Liver (tissue), 9 donors: ENCODE measurements around the gene TCAP. TPM values are rescaled to one million over a fixed set of nuclear protein-coding genes. Genes with fewer than 3 reads are reported as not detected.

Source experiments
- DNase-seq: peaks from one replicate; pipeline ENCODE4 v3.0.0-alpha.2; 2017; ENCODE audit warnings: low spot score
- H3K27ac ChIP-seq, 2 donors: one replicate each; pipeline ENCODE4 v1.7.0; 2013; ENCODE audit warnings: inconsistent platforms in 2 of 2, low read length in 2 of 2, control low read depth in 1 of 2, low read depth in 1 of 2, mild to moderate bottlenecking in 1 of 2
- H3K27me3 ChIP-seq, 4 donors: one replicate each; pipeline versions ENCODE4 v1.6.1 to v1.7.0; 2013; ENCODE audit warnings: low read length in 3 of 4, inconsistent platforms in 1 of 4, mild to moderate bottlenecking in 1 of 4, moderate library complexity in 1 of 4; ENCODE audit not compliant: control insufficient read depth in 4 of 4, insufficient read depth in 4 of 4
- H3K36me3 ChIP-seq, 4 donors: one replicate each; pipeline versions ENCODE4 v1.6.1 to v1.7.0; 2013; ENCODE audit warnings: low read length in 3 of 4, mild to moderate bottlenecking in 3 of 4, low read depth in 1 of 4, moderate library complexity in 1 of 4; ENCODE audit not compliant: control insufficient read depth in 4 of 4, insufficient read depth in 3 of 4
- H3K4me1 ChIP-seq, 4 donors: one replicate each; pipeline versions ENCODE4 v1.6.1 to v1.7.0; 2013; ENCODE audit warnings: low read length in 3 of 4, mild to moderate bottlenecking in 3 of 4, moderate library complexity in 1 of 4; ENCODE audit not compliant: control insufficient read depth in 4 of 4, insufficient read depth in 4 of 4
- H3K4me3 ChIP-seq, 3 donors: one replicate each; pipeline versions ENCODE4 v1.6.1 to v1.7.0; 2013; ENCODE audit warnings: low read length in 3 of 3, control low read depth in 1 of 3, low read depth in 1 of 3, mild to moderate bottlenecking in 1 of 3
- H3K9ac ChIP-seq, 2 donors: one replicate each; pipeline ENCODE4 v1.7.0; 2013; ENCODE audit warnings: low read length in 2 of 2, mild to moderate bottlenecking in 2 of 2, moderate library complexity in 2 of 2, control low read depth in 1 of 2, low read depth in 1 of 2
- H3K9me3 ChIP-seq, 4 donors: one replicate each; pipeline versions ENCODE4 v1.6.1 to v1.7.0; 2013; ENCODE audit warnings: low read length in 3 of 4; ENCODE audit not compliant: control insufficient read depth in 4 of 4
- CTCF ChIP-seq: fragments of 150-350 bp; IDR thresholded peaks from 2 replicates; pipeline ENCODE4 v1.5.1; 2017; ENCODE audit warnings: improper control_type of control experiment, low read depth, low read length; ENCODE audit not compliant: missing input control
- EGR1 ChIP-seq, 2 donors: IDR thresholded peaks; 2 replicates each; pipeline ENCODE4 v1.6.1; 2016 to 2018; ENCODE audit warnings: antibody characterized with exemption in 2 of 2, low read depth in 2 of 2
- FOXA1 ChIP-seq: IDR thresholded peaks from 2 replicates; pipeline ENCODE4 v1.6.1; 2016; ENCODE audit warnings: antibody characterized with exemption
- FOXA2 ChIP-seq: IDR thresholded peaks from 2 replicates; pipeline ENCODE4 v1.6.1; 2016; ENCODE audit warnings: antibody characterized with exemption
- GABPA ChIP-seq, 2 donors: IDR thresholded peaks in 1 of 2; conservative IDR thresholded peaks in 1 of 2; 2 replicates each; pipeline ENCODE4 v1.6.1; 2016; ENCODE audit warnings: antibody characterized with exemption in 2 of 2, mild to moderate bottlenecking in 1 of 2, moderate library complexity in 1 of 2
- NR2F2 ChIP-seq: IDR thresholded peaks from 2 replicates; pipeline ENCODE4 v1.6.1; 2016; ENCODE audit warnings: antibody characterized with exemption
- RAD21 ChIP-seq, 2 donors: IDR thresholded peaks; 2 replicates each; pipeline ENCODE4 v1.6.1; 2016; ENCODE audit warnings: antibody characterized with exemption in 2 of 2, mild to moderate bottlenecking in 2 of 2
- RXRA ChIP-seq, 2 donors: IDR thresholded peaks; 2 replicates each; pipeline ENCODE4 v1.6.1; 2017 to 2018; ENCODE audit warnings: antibody characterized with exemption in 2 of 2, mild to moderate bottlenecking in 1 of 2
- SP1 ChIP-seq: IDR thresholded peaks from 2 replicates; pipeline ENCODE4 v1.6.1; 2018; ENCODE audit warnings: antibody characterized with exemption, mild to moderate bottlenecking
- TAF1 ChIP-seq: conservative IDR thresholded peaks from 2 replicates; pipeline ENCODE4 v1.6.1; 2016; ENCODE audit warnings: antibody characterized with exemption, mild to moderate bottlenecking
- YY1 ChIP-seq: IDR thresholded peaks from 2 replicates; pipeline ENCODE4 v1.6.1; 2016; ENCODE audit warnings: antibody characterized with exemption, mild to moderate bottlenecking
- WGBS: extraction: QIAGEN DNeasy Blood & Tissue Kit; methylation state at CpG from one replicate; pipeline ENCODE4 v1.1.7; 2013; 5-methylcytosine and 5-hydroxymethylcytosine counted together
- polyA plus RNA-seq, 2 donors: library from polyadenylated mRNA; stranded (reverse) in 1 of 2; unstranded in 1 of 2; fragments of 200-250 nt in 1 of 2; fragments of >200 nt in 1 of 2; fragmentation: Nextera tagmentation in 1 of 2; extraction: Ambion mirVana in 1 of 2; gene quantifications; one replicate each; pipeline versions ENCODE4 v1.2.1 to v1.2.3, GENCODE V29; 2013 to 2015
- total RNA-seq, 2 donors: library from RNA; depleted of rRNA; stranded (reverse); fragments of >200 nt; gene quantifications; one replicate each; pipeline ENCODE4 v1.2.3, GENCODE V29; 2014
- TF ChIP-seq, protein P1 (sequence below): IDR thresholded peaks from 2 replicates; pipeline ENCODE4 v1.6.1; 2016; ENCODE audit warnings: antibody characterized with exemption, mild to moderate bottlenecking
- TF ChIP-seq, protein P2 (sequence below): IDR thresholded peaks from 2 replicates; pipeline ENCODE4 v1.6.1; 2016; ENCODE audit warnings: antibody characterized with exemption
- donor health status: healthy.
- donor health status: healthy.
- donor health status: healthy.
- donor health status: healthy.
- donor health status: healthy.

Gene TCAP
- total and polyA plus RNA-seq, 4 donors, result 0.14 to 0.67 (median 0.22) TPM; not detected in 1

DNA sequence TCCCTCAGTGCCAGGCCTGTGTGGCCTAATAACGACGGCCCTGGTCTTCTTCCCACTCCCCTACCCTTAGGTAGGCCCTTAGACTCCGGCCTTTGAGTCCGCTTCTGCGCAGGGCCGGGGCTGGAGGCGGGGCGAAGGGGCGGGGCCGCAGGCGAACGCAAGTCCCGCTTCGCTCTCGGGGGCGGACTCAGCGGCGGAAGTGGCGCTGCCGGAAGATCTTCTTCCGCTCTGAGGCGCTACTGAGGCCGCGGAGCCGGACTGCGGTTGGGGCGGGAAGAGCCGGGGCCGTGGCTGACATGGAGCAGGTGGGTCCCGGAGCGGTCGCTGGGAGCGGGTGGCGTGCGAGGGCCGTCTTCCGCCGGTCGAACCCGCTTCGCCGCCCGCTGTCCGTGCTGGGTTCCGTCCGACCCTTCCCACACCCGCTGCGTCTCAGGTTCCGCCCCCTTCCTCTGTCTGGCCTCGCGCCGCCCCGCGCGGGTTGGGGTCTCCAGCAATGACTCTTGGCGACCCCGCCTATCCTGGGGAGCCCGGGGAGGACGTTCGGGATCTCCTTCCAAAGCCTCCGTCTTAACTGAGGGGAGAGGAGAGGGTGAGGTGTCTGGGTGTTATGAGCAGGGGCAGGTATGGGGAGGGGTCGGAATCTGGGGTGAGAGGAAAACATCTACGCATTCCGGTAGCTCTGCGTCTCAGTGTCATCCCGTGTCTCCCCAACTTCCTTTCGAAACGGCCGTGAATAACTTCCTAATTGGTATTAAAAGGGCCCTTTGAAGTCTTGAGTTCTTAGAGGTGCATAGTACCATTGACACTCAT is 28.0 kb upstream of the TCAP start, which contains the start of gene STARD3 (continued):
- TF ChIP-seq, protein P1, sequence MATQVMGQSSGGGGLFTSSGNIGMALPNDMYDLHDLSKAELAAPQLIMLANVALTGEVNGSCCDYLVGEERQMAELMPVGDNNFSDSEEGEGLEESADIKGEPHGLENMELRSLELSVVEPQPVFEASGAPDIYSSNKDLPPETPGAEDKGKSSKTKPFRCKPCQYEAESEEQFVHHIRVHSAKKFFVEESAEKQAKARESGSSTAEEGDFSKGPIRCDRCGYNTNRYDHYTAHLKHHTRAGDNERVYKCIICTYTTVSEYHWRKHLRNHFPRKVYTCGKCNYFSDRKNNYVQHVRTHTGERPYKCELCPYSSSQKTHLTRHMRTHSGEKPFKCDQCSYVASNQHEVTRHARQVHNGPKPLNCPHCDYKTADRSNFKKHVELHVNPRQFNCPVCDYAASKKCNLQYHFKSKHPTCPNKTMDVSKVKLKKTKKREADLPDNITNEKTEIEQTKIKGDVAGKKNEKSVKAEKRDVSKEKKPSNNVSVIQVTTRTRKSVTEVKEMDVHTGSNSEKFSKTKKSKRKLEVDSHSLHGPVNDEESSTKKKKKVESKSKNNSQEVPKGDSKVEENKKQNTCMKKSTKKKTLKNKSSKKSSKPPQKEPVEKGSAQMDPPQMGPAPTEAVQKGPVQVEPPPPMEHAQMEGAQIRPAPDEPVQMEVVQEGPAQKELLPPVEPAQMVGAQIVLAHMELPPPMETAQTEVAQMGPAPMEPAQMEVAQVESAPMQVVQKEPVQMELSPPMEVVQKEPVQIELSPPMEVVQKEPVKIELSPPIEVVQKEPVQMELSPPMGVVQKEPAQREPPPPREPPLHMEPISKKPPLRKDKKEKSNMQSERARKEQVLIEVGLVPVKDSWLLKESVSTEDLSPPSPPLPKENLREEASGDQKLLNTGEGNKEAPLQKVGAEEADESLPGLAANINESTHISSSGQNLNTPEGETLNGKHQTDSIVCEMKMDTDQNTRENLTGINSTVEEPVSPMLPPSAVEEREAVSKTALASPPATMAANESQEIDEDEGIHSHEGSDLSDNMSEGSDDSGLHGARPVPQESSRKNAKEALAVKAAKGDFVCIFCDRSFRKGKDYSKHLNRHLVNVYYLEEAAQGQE, result no peak

- Histone ChIP-seq H3K9me3 (no peaks in the 10 kb centered on the region), H3K36me3 (no peaks in the 10 kb centered on the region), H3K4me3 (peak overlapping the region in 2 of 3 donors; percentile 65 to 73), H3K4me1 (peaks cover 5 to 47% (median 33%) of the 10 kb centered on the region in 4 donors), H3K27ac (no peak overlapping the region), H3K27me3 (no peaks in the 10 kb centered on the region), H3K9ac (no peak overlapping the region)
- DNase-seq, result no peak
- TF ChIP-seq EGR1 (IDR thresholded peaks at IDR 0.05; ENCODE audit: low read depth in 2 of 2) (no peak), GABPA (IDR thresholded peaks at IDR 0.05 in 1 of 2, conservative IDR thresholded peaks at IDR 0.05 in 1 of 2) (no peak), FOXA1 (no peak), RXRA (IDR thresholded peaks at IDR 0.05) (no peak), FOXA2 (no peak), YY1 (no peak), SP1 (no peak)
- TF ChIP-seq, protein P2, sequence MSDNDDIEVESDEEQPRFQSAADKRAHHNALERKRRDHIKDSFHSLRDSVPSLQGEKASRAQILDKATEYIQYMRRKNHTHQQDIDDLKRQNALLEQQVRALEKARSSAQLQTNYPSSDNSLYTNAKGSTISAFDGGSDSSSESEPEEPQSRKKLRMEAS, result no peak
- TF ChIP-seq, protein P1, result no peak
- 94% methylated on average over 7 of the region's 7 CpGs for WGBS
These were observed 26.8 kb upstream of the TCAP start for GRCh38 chr17:39638317-39638716.

GRCh38 chr17:39639043-39639442 is 26.1 kb upstream of the TCAP start:
- Histone ChIP-seq H3K9me3 (no peaks in the 10 kb centered on the region), H3K27ac (no peak overlapping the region), H3K4me3 (no peak overlapping the region), H3K36me3 (no peaks in the 10 kb centered on the region), H3K27me3 (no peaks in the 10 kb centered on the region), H3K9ac (no peak overlapping the region), H3K4me1 (peaks cover 5 to 47% (median 33%) of the 10 kb centered on the region in 4 donors)
- WGBS, result 82% methylated on average over 2 of the region's 2 CpGs
- DNase-seq, result no peak
- TF ChIP-seq NR2F2 (no peak), EGR1 (IDR thresholded peaks at IDR 0.05; ENCODE audit: low read depth in 2 of 2) (no peak), CTCF (no peak), TAF1 (no peak), FOXA1 (no peak), RXRA (IDR thresholded peaks at IDR 0.05) (no peak), RAD21 (IDR thresholded peaks at IDR 0.05) (no peak)
- TF ChIP-seq, protein P1, result no peak
